ENCODE data around the gene SLC17A3. TPM values are rescaled to one million over a fixed set of nuclear protein-coding genes. Genes with fewer than 3 reads are reported as not detected.

The SLC17A3 gene
- total RNA-seq, 2 donors from 2014 or later = not detected

DNA sequence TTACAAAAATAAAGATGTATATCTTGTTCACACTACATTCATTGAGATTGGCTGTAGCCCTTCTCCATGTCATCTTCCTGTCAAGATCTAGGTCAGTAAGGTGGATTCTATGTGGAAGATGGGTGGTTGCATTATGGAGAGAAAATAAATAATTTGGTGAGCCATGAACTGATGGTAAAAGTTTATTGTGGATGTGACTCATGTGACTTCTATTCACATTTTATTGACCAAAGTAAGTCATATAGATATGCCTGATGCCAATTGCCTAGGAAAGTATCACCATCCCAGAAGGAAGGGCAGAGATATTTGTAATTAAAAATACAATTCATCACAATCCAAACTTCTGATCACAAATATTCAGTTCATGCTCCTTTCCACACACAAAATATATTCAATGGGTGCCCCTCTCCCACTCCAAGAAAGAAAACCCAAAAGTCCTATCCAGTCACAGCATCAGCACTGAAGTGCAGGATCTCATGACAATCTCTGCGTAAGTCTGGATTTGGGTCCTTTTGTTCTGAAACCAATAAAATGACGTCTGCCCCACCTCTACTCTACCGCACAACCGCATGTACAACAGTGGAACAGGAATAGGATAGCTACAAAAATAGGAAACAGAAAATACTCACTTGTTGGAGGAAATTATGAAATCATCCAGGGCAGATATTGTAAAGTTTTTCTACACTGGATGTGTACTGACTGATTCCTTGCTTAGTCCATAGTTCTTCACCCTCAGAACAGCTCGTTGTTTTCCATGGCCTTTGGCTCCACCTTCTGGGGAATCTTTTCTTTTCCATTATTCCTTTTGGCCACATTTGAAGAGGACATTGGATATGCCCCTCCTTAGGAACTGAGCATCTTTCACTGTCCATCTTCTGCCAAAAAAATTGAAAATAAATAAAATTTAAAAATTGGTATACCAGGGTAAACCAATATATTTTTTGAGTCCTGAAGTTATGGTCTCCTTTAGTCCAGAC lies 16.1 kb upstream of the SLC17A3 start:
- no peak for DNase-seq (ENCODE audit: low spot score)
- no peaks in the 10 kb centered on the region for H3K27me3 ChIP-seq
- H3K36me3 ChIP-seq = no peaks in the 10 kb centered on the region
- no peaks in the 10 kb centered on the region for H3K4me1 ChIP-seq
- no peak overlapping the region for H3K27ac ChIP-seq
- peak; percentile 10 to 50 for TF ChIP-seq CTCF (IDR thresholded peaks at IDR 0.05)
- H3K9me3 ChIP-seq = no peaks in the 10 kb centered on the region
- no peak overlapping the region for H3K4me3 ChIP-seq

DNA sequence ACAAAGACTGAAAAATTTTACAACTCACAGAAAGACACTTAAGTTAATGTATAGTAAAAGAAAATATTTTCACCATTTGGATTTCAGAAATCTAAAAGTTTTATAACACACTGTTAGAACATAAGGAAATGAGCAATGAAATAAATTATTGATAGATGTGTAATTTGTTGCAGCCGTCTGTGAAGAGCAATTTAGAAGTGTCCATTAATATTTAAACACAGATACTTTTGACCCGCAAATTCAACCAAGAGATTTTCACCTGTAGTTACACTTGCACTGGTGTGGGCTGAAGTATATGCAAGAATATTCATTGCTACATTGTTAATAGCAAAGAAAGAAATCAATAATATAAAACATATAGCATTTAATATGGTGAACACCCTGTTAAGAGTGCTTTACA lies 14.6 kb upstream of the SLC17A3 start:
- no peaks in the 10 kb centered on the region for H3K27me3 ChIP-seq
- no peak for DNase-seq (ENCODE audit: low spot score)
- no peak overlapping the region for H3K27ac ChIP-seq
- H3K36me3 ChIP-seq = no peaks in the 10 kb centered on the region
- H3K4me1 ChIP-seq = no peaks in the 10 kb centered on the region
- no peak for TF ChIP-seq CTCF (IDR thresholded peaks at IDR 0.05)
- H3K9me3 ChIP-seq = no peaks in the 10 kb centered on the region
- H3K4me3 ChIP-seq = no peak overlapping the region

DNA sequence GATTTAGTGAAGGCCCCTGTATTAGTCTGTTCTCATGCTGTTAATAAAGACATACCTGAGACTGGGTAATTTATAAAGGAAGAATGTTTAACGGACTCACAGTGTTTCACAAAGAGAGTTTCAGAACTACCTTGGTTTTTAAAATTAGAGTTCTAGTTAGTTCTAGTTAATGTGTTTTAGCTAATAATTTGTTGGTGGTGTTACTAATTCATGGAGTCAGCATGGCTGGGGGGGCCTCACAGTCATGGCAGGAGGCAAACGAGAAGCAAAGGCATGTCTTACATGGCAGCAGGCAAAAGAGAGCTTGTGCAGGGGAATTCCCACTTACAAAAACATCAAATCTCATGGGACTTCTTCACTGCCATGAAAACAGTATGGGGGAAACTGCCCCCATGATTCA lies 12.0 kb upstream of the SLC17A3 start:
- Histone ChIP-seq H3K4me1 (no peaks in the 10 kb centered on the region), H3K27ac (no peak overlapping the region), H3K4me3 (no peak overlapping the region), H3K27me3 (no peaks in the 10 kb centered on the region), H3K36me3 (no peaks in the 10 kb centered on the region), H3K9me3 (no peaks in the 10 kb centered on the region)
- no peak for TF ChIP-seq CTCF (IDR thresholded peaks at IDR 0.05)
- no peak for DNase-seq (ENCODE audit: low spot score)

DNA sequence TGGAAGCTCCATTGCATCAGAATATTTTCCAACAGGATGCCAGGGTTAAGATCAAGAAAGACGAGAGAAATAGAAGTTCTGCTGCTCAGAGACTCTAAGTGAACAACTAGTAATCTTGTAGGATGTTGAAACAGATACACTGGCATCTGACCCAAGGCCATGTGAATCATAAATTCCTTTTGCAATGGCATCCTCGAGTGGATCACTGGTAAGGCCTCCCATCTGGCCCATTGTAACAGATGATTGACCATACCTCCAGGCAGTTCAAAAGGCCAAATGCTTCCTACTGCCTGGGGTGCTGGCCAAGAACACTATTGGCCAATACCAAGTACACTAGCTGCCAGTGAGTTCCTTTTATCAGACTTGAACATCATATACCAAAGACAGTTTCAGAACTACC lies 9.9 kb upstream of the SLC17A3 start:
- Histone ChIP-seq H3K27me3 (no peaks in the 10 kb centered on the region), H3K36me3 (no peaks in the 10 kb centered on the region), H3K27ac (no peak overlapping the region), H3K9me3 (no peaks in the 10 kb centered on the region), H3K4me3 (no peak overlapping the region), H3K4me1 (no peaks in the 10 kb centered on the region)
- DNase-seq (ENCODE audit: low spot score) = no peak
- no peak for TF ChIP-seq CTCF (IDR thresholded peaks at IDR 0.05)

GRCh38 chr6:25883536-25883935 lies 9.5 kb upstream of the SLC17A3 start:
- no peak overlapping the region for H3K4me3 ChIP-seq
- H3K27ac ChIP-seq = no peak overlapping the region
- H3K4me1 ChIP-seq = no peaks in the 10 kb centered on the region
- no peaks in the 10 kb centered on the region for H3K9me3 ChIP-seq
- H3K27me3 ChIP-seq = no peaks in the 10 kb centered on the region
- no peak for DNase-seq (ENCODE audit: low spot score)
- no peak for TF ChIP-seq CTCF (IDR thresholded peaks at IDR 0.05)
- H3K36me3 ChIP-seq = no peaks in the 10 kb centered on the region

All from right atrium auricular region (tissue), 2 donors.